ENCODE measurements around the gene NFIC.
"Not testable (repeated sequence)": the region's sequence is repeated elsewhere in the genome, so short reads cannot be mapped to it uniquely, and the experiment has no call there.

NFIC gene

GRCh38 chr19:3344608-3345598 is 21.5 kb upstream of the NFIC start:
- peaks cover 5% of the 10 kb centered on the region for H3K4me1 Mint-ChIP-seq (ENCODE audit: low read depth)
- peaks cover 12% of the 10 kb centered on the region for H3K27me3 Mint-ChIP-seq
- H3K36me3 Mint-ChIP-seq (ENCODE audit: low read depth) = no peaks in the 10 kb centered on the region
- H3K4me3 Mint-ChIP-seq = no peak overlapping the region
- no peaks in the 10 kb centered on the region for H3K9me3 Mint-ChIP-seq
- intact Hi-C loops (cut with micrococcal nuclease) = loop anchor here (5.0 kb wide), 1 partner anchor 82 kb away; no protein-coding TSS in a partner anchor
- no peak overlapping the region for H3K27ac Mint-ChIP-seq

GRCh38 chr19:3345850-3346460 is 20.4 kb upstream of the NFIC start:
- Mint-ChIP-seq H3K4me1 (ENCODE audit: low read depth) (peaks cover 5% of the 10 kb centered on the region), H3K36me3 (ENCODE audit: low read depth) (no peaks in the 10 kb centered on the region)
- intact Hi-C loops (cut with micrococcal nuclease) = no loop called here

GRCh38 chr19:3346677-3347353 is 19.6 kb upstream of the NFIC start:
- H3K27me3 Mint-ChIP-seq = peaks cover 16% of the 10 kb centered on the region
- H3K36me3 Mint-ChIP-seq (ENCODE audit: low read depth) = no peaks in the 10 kb centered on the region
- H3K4me3 Mint-ChIP-seq = no peak overlapping the region
- intact Hi-C loops (cut with micrococcal nuclease) = no loop called here
- H3K9me3 Mint-ChIP-seq = no peaks in the 10 kb centered on the region
- H3K27ac Mint-ChIP-seq = no peak overlapping the region
- H3K4me1 Mint-ChIP-seq (ENCODE audit: low read depth) = peaks cover 5% of the 10 kb centered on the region

More at GRCh38 chr19:3345850-3346460, 20.4 kb upstream of the NFIC start:
- Mint-ChIP-seq H3K27me3 (peaks cover 12% of the 10 kb centered on the region), H3K4me3 (no peak overlapping the region), H3K27ac (no peak overlapping the region), H3K9me3 (no peaks in the 10 kb centered on the region)

- peaks cover 16% of the 10 kb centered on the region for H3K27me3 Mint-ChIP-seq
- H3K9me3 Mint-ChIP-seq = no peaks in the 10 kb centered on the region
- H3K4me3 Mint-ChIP-seq = no peak overlapping the region
- no peak overlapping the region for H3K27ac Mint-ChIP-seq
- H3K36me3 Mint-ChIP-seq (ENCODE audit: low read depth) = no peaks in the 10 kb centered on the region
- intact Hi-C loops (cut with micrococcal nuclease) = no loop called here
- peaks cover 5% of the 10 kb centered on the region for H3K4me1 Mint-ChIP-seq (ENCODE audit: low read depth)
These were observed 18.3 kb upstream of the NFIC start for GRCh38 chr19:3348042-3348441.

GRCh38 chr19:3348469-3348868 is 17.9 kb upstream of the NFIC start:
- H3K4me1 Mint-ChIP-seq (ENCODE audit: low read depth); H3K4me3 Mint-ChIP-seq; H3K27ac Mint-ChIP-seq; intact Hi-C loops (cut with micrococcal nuclease); H3K36me3 Mint-ChIP-seq (ENCODE audit: low read depth); H3K9me3 Mint-ChIP-seq: not testable (repeated sequence)
- H3K27me3 Mint-ChIP-seq = peaks cover 16% of the 10 kb centered on the region

- Mint-ChIP-seq H3K27ac (no peak overlapping the region), H3K4me1 (ENCODE audit: low read depth) (no peaks in the 10 kb centered on the region), H3K27me3 (peaks cover 16% of the 10 kb centered on the region), H3K36me3 (ENCODE audit: low read depth) (no peaks in the 10 kb centered on the region), H3K9me3 (no peaks in the 10 kb centered on the region), H3K4me3 (no peak overlapping the region)
- intact Hi-C loops (cut with micrococcal nuclease) = no loop called here
These were observed 16.2 kb upstream of the NFIC start for GRCh38 chr19:3350014-3350663.

- no peaks in the 10 kb centered on the region for H3K36me3 Mint-ChIP-seq (ENCODE audit: low read depth)
- no peaks in the 10 kb centered on the region for H3K4me1 Mint-ChIP-seq (ENCODE audit: low read depth)
- peaks cover 5% of the 10 kb centered on the region for H3K27me3 Mint-ChIP-seq
- H3K27ac Mint-ChIP-seq = no peak overlapping the region
- intact Hi-C loops (cut with micrococcal nuclease) = no loop called here
- H3K9me3 Mint-ChIP-seq = no peaks in the 10 kb centered on the region
- H3K4me3 Mint-ChIP-seq = no peak overlapping the region
These were observed 14.5 kb upstream of the NFIC start for GRCh38 chr19:3351702-3352447.

- no peak overlapping the region for H3K4me3 Mint-ChIP-seq
- intact Hi-C loops (cut with micrococcal nuclease) = no loop called here
- H3K9me3 Mint-ChIP-seq = no peaks in the 10 kb centered on the region
- H3K27me3 Mint-ChIP-seq = peaks cover 12% of the 10 kb centered on the region
- H3K27ac Mint-ChIP-seq = no peak overlapping the region
- peaks cover 12% of the 10 kb centered on the region for H3K4me1 Mint-ChIP-seq (ENCODE audit: low read depth)
- no peaks in the 10 kb centered on the region for H3K36me3 Mint-ChIP-seq (ENCODE audit: low read depth)
These were observed 12.9 kb upstream of the NFIC start for GRCh38 chr19:3353493-3353892.

GRCh38 chr19:3356805-3357204 is 9.6 kb upstream of the NFIC start:
- H3K27ac Mint-ChIP-seq = no peak overlapping the region

GRCh38 chr19:3357271-3357991 is 9.0 kb upstream of the NFIC start:
- H3K4me3 Mint-ChIP-seq = no peak overlapping the region
- no peak overlapping the region for H3K27ac Mint-ChIP-seq
- intact Hi-C loops (cut with micrococcal nuclease) = no loop called here
- peaks cover 13% of the 10 kb centered on the region for H3K27me3 Mint-ChIP-seq
- H3K9me3 Mint-ChIP-seq = no peaks in the 10 kb centered on the region
- peaks cover 14% of the 10 kb centered on the region for H3K36me3 Mint-ChIP-seq (ENCODE audit: low read depth)
- H3K4me1 Mint-ChIP-seq (ENCODE audit: low read depth) = peaks cover 35% of the 10 kb centered on the region

More at GRCh38 chr19:3356805-3357204, 9.6 kb upstream of the NFIC start:
- intact Hi-C loops (cut with micrococcal nuclease) = no loop called here
- H3K9me3 Mint-ChIP-seq = no peaks in the 10 kb centered on the region
- H3K4me1 Mint-ChIP-seq (ENCODE audit: low read depth) = peaks cover 29% of the 10 kb centered on the region
- no peak overlapping the region for H3K4me3 Mint-ChIP-seq
- H3K27me3 Mint-ChIP-seq = peaks cover 13% of the 10 kb centered on the region
- H3K36me3 Mint-ChIP-seq (ENCODE audit: low read depth) = peaks cover 14% of the 10 kb centered on the region

- H3K36me3 Mint-ChIP-seq (ENCODE audit: low read depth) = peaks cover 14% of the 10 kb centered on the region
- no peaks in the 10 kb centered on the region for H3K9me3 Mint-ChIP-seq
- H3K4me3 Mint-ChIP-seq = peak overlapping the region; percentile 58
- intact Hi-C loops (cut with micrococcal nuclease) = no loop called here
- peaks cover 13% of the 10 kb centered on the region for H3K27me3 Mint-ChIP-seq
- no peak overlapping the region for H3K27ac Mint-ChIP-seq
- H3K4me1 Mint-ChIP-seq (ENCODE audit: low read depth) = peaks cover 40% of the 10 kb centered on the region
These were observed 8.2 kb upstream of the NFIC start for GRCh38 chr19:3357992-3358688.

- H3K27ac Mint-ChIP-seq = peak overlapping the region; percentile 80
- H3K4me1 Mint-ChIP-seq (ENCODE audit: low read depth) = peaks cover 44% of the 10 kb centered on the region
- intact Hi-C loops (cut with micrococcal nuclease) = no loop called here
- H3K36me3 Mint-ChIP-seq (ENCODE audit: low read depth) = peaks cover 14% of the 10 kb centered on the region
- peak overlapping the region; percentile 84 for H3K4me3 Mint-ChIP-seq
- H3K27me3 Mint-ChIP-seq = peaks cover 13% of the 10 kb centered on the region
- H3K9me3 Mint-ChIP-seq = no peaks in the 10 kb centered on the region
These were observed 7.7 kb upstream of the NFIC start for GRCh38 chr19:3358689-3359014.

Measured in dendritic cell treated with granulocyte-macrophage colony-stimulating factor and Interleukin-4, amounts not matched to agents 40 ng/mL and 50 ng/mL, for 4 days (primary cell).